Measurements from ENCODE around the gene ARFIP2.

GRCh38 chr11:6505577-6506240, 24.6 kb upstream of the ARFIP2 start:
- no peak for TF ChIP-seq MAX (IDR thresholded peaks at IDR 0.05; ENCODE audit: low read depth, low read length)
- TF ChIP-seq NFIC (IDR thresholded peaks at IDR 0.05; ENCODE audit: low read depth, low read length), result no peak
- no peak for TF ChIP-seq SMARCA5 (IDR thresholded peaks at IDR 0.05)
- TF ChIP-seq CTCF (IDR thresholded peaks at IDR 0.05 in 2 of 3, conservative IDR thresholded peaks at IDR 0.05 in 1 of 3; ENCODE audit: control insufficient read depth in 2 of 3, extremely low read depth in 1 of 3, insufficient read depth in 1 of 3, low read depth in 3 of 3, low read length in 3 of 3), result peak; percentile 66 to 71 (median 69); a peak in 5 of 6 replicates
- no peak for TF ChIP-seq NBN (IDR thresholded peaks at IDR 0.05)
- no peak for TF ChIP-seq ATF3 (IDR thresholded peaks at IDR 0.05; ENCODE audit: borderline replicate concordance, extremely low read depth, low read depth, low read length)
- TF ChIP-seq POLR2A (IDR thresholded peaks at IDR 0.05; ENCODE audit: low read depth, low read length), result no peak
- no peak for TF ChIP-seq BRCA1 (IDR thresholded peaks at IDR 0.05; ENCODE audit: low read depth, low read length)
- TF ChIP-seq JUNB (IDR thresholded peaks at IDR 0.05), result no peak
- TF ChIP-seq RELA (IDR thresholded peaks at IDR 0.05; ENCODE audit: borderline replicate concordance, partially characterized antibody), result no peak
- TF ChIP-seq CEBPB (IDR thresholded peaks at IDR 0.05; ENCODE audit: borderline replicate concordance in 1 of 2, low read depth in 2 of 2, low read length in 2 of 2), result no peak
- TF ChIP-seq CBFB (IDR thresholded peaks at IDR 0.05; ENCODE audit: low read depth), result peak; percentile 29; the same call in 1 of the 2 replicates
- no peak for TF ChIP-seq POLR2AphosphoS5 (IDR thresholded peaks at IDR 0.05; ENCODE audit: low read length)

Data from GM12878 (cell line).